Measurements from ENCODE around the gene ENDOG.
"Not testable (repeated sequence)": the region's sequence is repeated elsewhere in the genome, so short reads cannot be mapped to it uniquely, and the experiment has no call there.

ENDOG gene

DNA sequence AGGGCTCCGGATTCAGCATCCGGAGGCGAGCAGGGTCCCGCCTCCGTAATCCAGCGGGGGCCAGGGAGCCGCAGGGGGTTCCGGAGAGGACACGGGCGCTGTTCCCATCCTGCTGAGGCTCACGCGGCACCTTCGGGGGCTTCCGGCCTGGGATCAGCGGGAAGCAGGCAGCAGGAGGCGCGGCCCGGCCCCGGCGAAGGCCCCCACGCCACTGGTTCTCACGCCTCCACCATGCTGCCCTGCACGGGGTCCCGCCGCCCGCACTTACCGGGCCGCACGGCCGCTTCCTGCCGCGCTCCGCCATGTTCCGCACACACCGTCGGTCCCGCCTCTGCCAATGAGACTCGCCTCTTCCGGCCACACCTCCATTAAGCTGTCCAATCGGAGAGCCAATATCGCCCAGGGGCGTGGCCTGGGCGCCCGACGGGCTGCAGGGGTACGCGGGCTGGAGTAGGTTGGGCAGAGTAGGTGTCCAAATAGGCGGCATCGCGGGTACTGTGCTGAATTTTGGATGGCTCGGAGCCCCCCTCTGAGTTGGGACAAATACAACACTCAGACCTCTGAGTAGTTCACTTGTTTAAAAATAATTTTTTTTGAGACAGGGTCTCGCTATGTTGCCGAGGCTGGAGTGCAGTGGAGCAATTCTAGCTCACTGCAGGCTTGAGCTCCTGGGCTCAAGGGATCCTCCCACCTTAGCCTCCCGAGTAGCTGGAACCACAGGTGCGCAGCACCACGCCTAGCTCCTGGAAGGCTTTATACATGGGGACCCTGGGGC lies 11.4 kb downstream of the ENDOG start, which contains the start of gene SPOUT1:
TSS of gene SPOUT1 (minus strand) at position 318 of the 775 bp plus-strand sequence. CDS start at position 304, 14 bp downstream.
- Mint-ChIP-seq H3K4me1 (ENCODE audit: low read depth) (peaks cover 12% of the 10 kb centered on the region), H3K4me3 (peak within 1 kb of the TSS; percentile 85), H3K27me3 (no peaks in the 10 kb centered on the region), H3K27ac (peak within 1 kb of the TSS; percentile 85), H3K9me3 (no peaks in the 10 kb centered on the region), H3K36me3 (ENCODE audit: low read depth) (peaks cover 49% of the 10 kb centered on the region)
- intact Hi-C loops (cut with micrococcal nuclease), result no loop called here

- peaks cover 33% of the 10 kb centered on the region for H3K36me3 Mint-ChIP-seq (ENCODE audit: low read depth)
- H3K9me3 Mint-ChIP-seq, result no peaks in the 10 kb centered on the region
- no peaks in the 10 kb centered on the region for H3K27me3 Mint-ChIP-seq
Observed at GRCh38 chr9:128833696-128834095, 15.4 kb downstream of the ENDOG start.

DNA sequence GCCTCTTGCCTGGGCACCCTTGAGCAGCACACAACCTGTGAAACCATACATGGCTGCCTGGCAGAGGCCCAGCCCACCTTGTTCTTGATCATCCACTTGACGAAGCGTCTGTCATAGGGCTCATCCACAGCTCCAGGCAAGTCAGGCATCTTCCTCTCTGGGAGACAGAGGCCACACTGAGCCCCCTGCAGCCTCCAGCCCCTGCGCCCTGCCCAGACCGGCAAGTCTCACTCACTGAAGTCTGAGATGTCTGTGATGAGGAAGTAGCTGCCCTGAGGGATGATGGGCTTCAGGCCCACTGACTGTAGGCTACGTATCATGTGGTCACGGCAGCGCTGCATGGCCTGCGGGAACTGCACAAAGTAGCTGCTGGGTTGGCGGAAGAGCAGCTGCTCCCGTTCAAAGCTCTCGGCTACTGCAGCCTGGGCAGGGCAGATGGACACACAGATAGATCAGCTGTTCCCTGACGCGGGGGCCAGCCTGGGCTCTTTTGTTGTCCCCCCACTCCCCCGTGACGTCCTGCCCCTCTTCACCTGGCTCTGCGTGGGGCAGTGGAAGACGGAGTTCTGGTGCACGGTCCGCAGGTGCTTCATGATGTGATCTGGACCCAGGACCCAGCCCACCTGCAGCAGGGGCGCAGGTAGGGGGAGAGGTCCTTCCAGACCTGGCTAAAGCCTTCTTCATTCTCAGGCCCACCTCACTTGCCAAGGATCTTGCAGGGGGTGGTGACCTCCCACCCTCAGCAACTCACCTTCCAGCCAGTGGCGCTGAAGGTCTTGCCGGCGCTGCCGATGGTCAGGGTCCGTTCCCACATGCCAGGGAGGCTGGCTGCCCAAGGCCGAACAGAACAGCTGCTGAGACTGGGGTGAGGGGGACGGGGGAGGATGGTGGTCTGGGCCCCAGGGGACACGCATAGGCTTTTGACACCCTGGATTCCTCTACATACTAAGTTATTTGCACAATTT lies 17.2 kb downstream of the ENDOG start:
- intact Hi-C loops (cut with micrococcal nuclease), result no loop called here
- no peaks in the 10 kb centered on the region for H3K9me3 Mint-ChIP-seq
- no peak overlapping the region for H3K4me3 Mint-ChIP-seq
- H3K27ac Mint-ChIP-seq, result no peak overlapping the region
- H3K27me3 Mint-ChIP-seq, result no peaks in the 10 kb centered on the region
- no peaks in the 10 kb centered on the region for H3K4me1 Mint-ChIP-seq (ENCODE audit: low read depth)
- H3K36me3 Mint-ChIP-seq (ENCODE audit: low read depth), result peaks cover 24% of the 10 kb centered on the region

More at GRCh38 chr9:128833696-128834095, 15.4 kb downstream of the ENDOG start:
- Mint-ChIP-seq H3K4me1 (ENCODE audit: low read depth) (peaks cover 5% of the 10 kb centered on the region), H3K4me3 (no peak overlapping the region), H3K27ac (no peak overlapping the region)
- intact Hi-C loops (cut with micrococcal nuclease), result no loop called here

- Mint-ChIP-seq H3K9me3 (no peaks in the 10 kb centered on the region), H3K27ac (no peak overlapping the region), H3K27me3 (no peaks in the 10 kb centered on the region), H3K36me3 (ENCODE audit: low read depth) (peaks cover 24% of the 10 kb centered on the region), H3K4me1 (ENCODE audit: low read depth) (no peaks in the 10 kb centered on the region), H3K4me3 (no peak overlapping the region)
- intact Hi-C loops (cut with micrococcal nuclease), result no loop called here
Observed at GRCh38 chr9:128836509-128837145, 18.3 kb downstream of the ENDOG start.

GRCh38 chr9:128838338-128838737 lies 20.0 kb downstream of the ENDOG start:
- intact Hi-C loops (cut with micrococcal nuclease), result no loop called here
- no peak overlapping the region for H3K4me3 Mint-ChIP-seq
- H3K4me1 Mint-ChIP-seq (ENCODE audit: low read depth), result no peaks in the 10 kb centered on the region
- H3K27me3 Mint-ChIP-seq, result no peaks in the 10 kb centered on the region
- no peak overlapping the region for H3K27ac Mint-ChIP-seq
- H3K36me3 Mint-ChIP-seq (ENCODE audit: low read depth), result peaks cover 31% of the 10 kb centered on the region
- no peaks in the 10 kb centered on the region for H3K9me3 Mint-ChIP-seq

GRCh38 chr9:128840524-128840923 lies 22.2 kb downstream of the ENDOG start:
- peaks cover 23% of the 10 kb centered on the region for H3K36me3 Mint-ChIP-seq (ENCODE audit: low read depth)
- no peak overlapping the region for H3K27ac Mint-ChIP-seq
- H3K9me3 Mint-ChIP-seq, result no peaks in the 10 kb centered on the region
- no peaks in the 10 kb centered on the region for H3K4me1 Mint-ChIP-seq (ENCODE audit: low read depth)
- intact Hi-C loops (cut with micrococcal nuclease), result no loop called here
- no peak overlapping the region for H3K4me3 Mint-ChIP-seq
- H3K27me3 Mint-ChIP-seq, result no peaks in the 10 kb centered on the region

DNA sequence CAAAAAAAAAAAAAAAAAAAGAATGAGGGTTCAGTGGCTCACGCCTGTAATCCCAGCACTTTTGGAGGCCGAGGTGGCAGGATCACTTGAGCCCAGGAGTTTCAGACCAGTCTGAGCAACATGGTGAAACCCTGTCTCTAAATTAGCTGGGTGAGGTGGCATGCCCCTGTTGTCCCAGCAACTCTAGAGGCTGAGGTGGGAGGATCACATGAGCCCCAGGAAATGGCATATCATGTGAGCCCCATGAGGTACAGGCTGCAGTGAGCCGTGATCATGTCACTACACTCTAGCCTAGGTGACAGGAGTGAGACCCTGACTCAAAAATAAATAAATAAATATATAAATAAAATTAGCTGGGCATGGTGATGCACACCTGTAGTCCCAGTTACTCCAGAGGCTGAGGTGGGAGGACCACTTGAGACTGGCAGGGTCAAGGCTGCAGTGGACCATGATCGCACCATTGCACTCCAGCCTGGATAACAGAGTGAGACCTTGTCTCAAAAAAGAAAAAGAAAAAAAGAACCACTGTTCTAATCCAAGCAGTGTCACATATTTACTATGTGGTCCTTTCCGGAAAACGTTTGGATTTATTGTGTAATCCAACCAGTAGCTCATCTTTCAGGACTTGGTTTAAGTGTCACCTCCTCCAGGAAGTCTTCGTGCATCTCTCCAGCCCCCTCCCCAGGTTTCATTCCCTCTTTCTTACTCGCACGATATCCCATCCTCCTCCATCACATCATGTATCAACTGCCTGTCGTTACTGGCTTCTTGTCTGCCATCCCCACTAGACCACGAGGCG lies 23.6 kb downstream of the ENDOG start:
- peaks cover 16% of the 10 kb centered on the region for H3K36me3 Mint-ChIP-seq (ENCODE audit: low read depth)
- no peaks in the 10 kb centered on the region for H3K9me3 Mint-ChIP-seq
- intact Hi-C loops (cut with micrococcal nuclease), result no loop called here
- no peaks in the 10 kb centered on the region for H3K27me3 Mint-ChIP-seq
- no peak overlapping the region for H3K4me3 Mint-ChIP-seq
- H3K27ac Mint-ChIP-seq, result no peak overlapping the region
- H3K4me1 Mint-ChIP-seq (ENCODE audit: low read depth), result no peaks in the 10 kb centered on the region

GRCh38 chr9:128843171-128843570 lies 24.9 kb downstream of the ENDOG start:
- H3K4me3 Mint-ChIP-seq; H3K27me3 Mint-ChIP-seq; H3K36me3 Mint-ChIP-seq (ENCODE audit: low read depth); H3K27ac Mint-ChIP-seq; H3K9me3 Mint-ChIP-seq; H3K4me1 Mint-ChIP-seq (ENCODE audit: low read depth); intact Hi-C loops (cut with micrococcal nuclease): not testable (repeated sequence)

DNA sequence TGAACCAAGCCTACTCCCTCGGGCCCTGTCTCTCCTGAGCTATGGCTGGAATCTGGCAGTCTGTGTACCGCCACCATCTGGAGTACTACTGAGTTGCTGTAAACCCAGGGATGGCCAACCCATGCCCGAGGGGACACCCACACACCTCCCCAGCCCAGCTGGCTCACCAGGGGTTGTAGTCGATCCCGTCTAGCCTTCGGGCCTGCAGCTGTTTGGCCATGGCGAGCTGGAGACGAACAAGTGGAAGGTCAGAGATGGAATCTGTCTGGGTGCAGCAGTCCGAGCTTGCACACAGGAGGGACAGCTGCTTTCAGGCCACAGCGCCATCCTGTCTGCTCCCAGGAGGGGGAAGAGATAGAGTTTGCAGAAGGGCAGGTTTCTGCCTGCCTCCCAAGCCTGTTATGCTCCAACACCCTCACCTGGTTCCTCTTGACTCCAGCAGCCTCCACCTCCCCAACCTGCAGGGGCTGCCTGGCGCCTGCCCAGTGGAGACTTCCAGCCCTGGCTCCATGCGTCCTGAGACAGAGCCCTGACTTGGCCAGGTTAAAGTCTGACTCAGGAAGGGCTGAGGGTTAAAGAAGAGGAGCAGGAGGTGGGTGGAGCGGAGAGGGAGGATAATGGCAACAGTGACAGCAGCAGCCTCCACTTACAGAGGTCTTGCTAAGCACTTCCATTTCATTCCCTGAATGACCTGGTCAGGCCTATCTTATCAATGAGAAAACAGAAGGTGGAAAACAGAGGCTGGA lies 27.1 kb downstream of the ENDOG start:
- no peak overlapping the region for H3K27ac Mint-ChIP-seq
- intact Hi-C loops (cut with micrococcal nuclease), result no loop called here
- H3K9me3 Mint-ChIP-seq, result peaks cover 2% of the 10 kb centered on the region
- H3K27me3 Mint-ChIP-seq, result no peaks in the 10 kb centered on the region
- peaks cover 6% of the 10 kb centered on the region for H3K36me3 Mint-ChIP-seq (ENCODE audit: low read depth)
- no peaks in the 10 kb centered on the region for H3K4me1 Mint-ChIP-seq (ENCODE audit: low read depth)
- H3K4me3 Mint-ChIP-seq, result no peak overlapping the region

DNA sequence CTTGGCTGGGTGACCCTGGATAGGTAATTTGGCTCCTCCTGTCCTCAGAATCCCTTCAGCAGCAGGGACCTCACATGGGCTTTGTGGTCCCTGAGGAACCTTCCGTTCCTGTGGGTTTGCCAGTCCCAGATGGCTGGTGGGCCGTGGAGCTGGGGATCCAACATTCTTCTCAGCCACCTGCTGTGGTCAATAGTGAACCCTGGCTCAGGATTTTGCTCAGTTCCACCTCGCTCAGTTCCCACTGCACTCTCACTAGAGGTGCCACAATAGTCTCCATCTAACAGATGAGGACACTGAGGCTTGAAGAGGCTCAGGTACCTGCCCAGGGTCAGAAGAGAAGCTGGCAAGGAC lies 28.4 kb downstream of the ENDOG start:
- intact Hi-C loops (cut with micrococcal nuclease), result no loop called here
- H3K4me1 Mint-ChIP-seq (ENCODE audit: low read depth), result no peaks in the 10 kb centered on the region
- no peak overlapping the region for H3K4me3 Mint-ChIP-seq
- peaks cover 14% of the 10 kb centered on the region for H3K9me3 Mint-ChIP-seq
- H3K27me3 Mint-ChIP-seq, result no peaks in the 10 kb centered on the region
- H3K36me3 Mint-ChIP-seq (ENCODE audit: low read depth), result peaks cover 16% of the 10 kb centered on the region
- H3K27ac Mint-ChIP-seq, result no peak overlapping the region

DNA sequence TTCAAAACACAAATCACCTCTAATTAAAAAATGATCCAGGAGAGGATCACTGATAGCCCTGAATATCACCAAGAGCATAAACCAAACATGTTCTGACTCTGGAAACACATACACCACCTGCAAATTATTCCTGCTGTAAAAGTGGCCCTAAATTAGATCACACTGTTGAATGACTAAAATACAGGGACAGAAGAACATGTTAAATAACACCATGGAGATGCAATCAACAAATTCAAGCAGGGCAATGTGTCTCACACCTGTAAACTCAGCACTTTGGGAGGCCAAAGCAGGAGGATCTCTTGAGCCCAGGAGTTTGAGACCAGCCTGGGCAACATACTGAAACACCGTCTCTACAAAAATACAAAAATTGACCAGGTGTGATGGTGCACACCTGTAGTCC lies 29.5 kb downstream of the ENDOG start:
- H3K4me1 Mint-ChIP-seq (ENCODE audit: low read depth), result no peaks in the 10 kb centered on the region
- no peaks in the 10 kb centered on the region for H3K27me3 Mint-ChIP-seq
- intact Hi-C loops (cut with micrococcal nuclease), result no loop called here
- H3K36me3 Mint-ChIP-seq (ENCODE audit: low read depth), result peaks cover 10% of the 10 kb centered on the region
- no peak overlapping the region for H3K4me3 Mint-ChIP-seq
- H3K9me3 Mint-ChIP-seq, result peaks cover 17% of the 10 kb centered on the region
- H3K27ac Mint-ChIP-seq, result no peak overlapping the region

DNA sequence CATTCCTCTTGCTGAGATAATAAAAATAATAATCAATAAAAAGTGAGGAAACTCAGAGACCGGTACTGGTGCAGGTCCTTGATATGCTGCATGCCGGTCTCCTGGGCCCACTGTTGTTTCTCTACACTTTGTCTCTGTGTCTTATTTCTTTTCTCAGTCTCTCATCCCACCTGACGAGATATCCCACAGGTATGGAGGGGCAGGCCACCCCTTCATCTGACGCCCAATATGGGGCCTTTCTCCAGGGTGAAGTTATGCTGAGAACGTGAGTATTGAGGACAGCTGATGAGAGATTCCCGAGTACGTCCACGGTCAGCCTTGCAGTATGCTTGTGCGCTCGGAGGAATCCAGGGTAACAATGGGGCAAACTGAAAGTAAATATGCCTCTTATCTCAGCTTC lies 32.7 kb downstream of the ENDOG start:
- H3K4me1 Mint-ChIP-seq (ENCODE audit: low read depth); intact Hi-C loops (cut with micrococcal nuclease); H3K27me3 Mint-ChIP-seq; H3K27ac Mint-ChIP-seq; H3K36me3 Mint-ChIP-seq (ENCODE audit: low read depth); H3K4me3 Mint-ChIP-seq: not testable (repeated sequence)
- H3K9me3 Mint-ChIP-seq, result peaks cover 17% of the 10 kb centered on the region
